Endothelial cell (in vitro differentiated cells): ENCODE results near the gene IL20RB. TPM values are rescaled to one million over a fixed set of nuclear protein-coding genes. Genes with fewer than 3 reads are reported as not detected.

Source experiments
- DNase-seq: peaks from one replicate; pipeline ENCODE4 v3.0.0; 2021; ENCODE audit warnings: low spot score
- H3K27ac Mint-ChIP-seq: one replicate; pipeline ENCODE4 v1.8.0; 2021; ENCODE audit warnings: mixed read lengths, inconsistent platforms; ENCODE audit not compliant: unreplicated experiment
- H3K27me3 Mint-ChIP-seq: one replicate; pipeline ENCODE4 v1.8.0; 2021; ENCODE audit warnings: mild to moderate bottlenecking, moderate library complexity, mixed read lengths, inconsistent platforms; ENCODE audit not compliant: unreplicated experiment
- H3K36me3 Mint-ChIP-seq: one replicate; pipeline ENCODE4 v1.8.0; 2021; ENCODE audit warnings: mild to moderate bottlenecking, low read depth, mixed read lengths, inconsistent platforms; ENCODE audit not compliant: unreplicated experiment
- H3K4me1 Mint-ChIP-seq: one replicate; pipeline ENCODE4 v1.8.0; 2021; ENCODE audit warnings: mild to moderate bottlenecking, mixed read lengths, inconsistent platforms; ENCODE audit not compliant: unreplicated experiment
- H3K4me3 Mint-ChIP-seq: one replicate; pipeline ENCODE4 v1.8.0; 2021; ENCODE audit warnings: mild to moderate bottlenecking, mixed read lengths, inconsistent platforms; ENCODE audit not compliant: unreplicated experiment
- H3K9me3 Mint-ChIP-seq: one replicate; pipeline ENCODE4 v1.8.0; 2021; ENCODE audit warnings: mixed read lengths, inconsistent platforms; ENCODE audit not compliant: unreplicated experiment
- total RNA-seq: library from RNA; stranded (reverse); fragmentation: NEBNext Ultra II Directional; extraction: Animal tissue kit (Norgen Biotek cat#: 25700); gene quantifications from one replicate; pipeline ENCODE4 v1.2.1, GENCODE V29; 2021; ENCODE audit not compliant: unreplicated experiment
- TF ChIP-seq, protein P1 (sequence below): fragments of 200-600 bp; sonication (generic); IDR thresholded peaks from one replicate; pipeline ENCODE4 v1.5.0; 2021; ENCODE audit warnings: antibody characterized with exemption; ENCODE audit not compliant: unreplicated experiment

IL20RB gene
- total RNA-seq, 1 donor from 2014 or later = 2.9 TPM

DNA sequence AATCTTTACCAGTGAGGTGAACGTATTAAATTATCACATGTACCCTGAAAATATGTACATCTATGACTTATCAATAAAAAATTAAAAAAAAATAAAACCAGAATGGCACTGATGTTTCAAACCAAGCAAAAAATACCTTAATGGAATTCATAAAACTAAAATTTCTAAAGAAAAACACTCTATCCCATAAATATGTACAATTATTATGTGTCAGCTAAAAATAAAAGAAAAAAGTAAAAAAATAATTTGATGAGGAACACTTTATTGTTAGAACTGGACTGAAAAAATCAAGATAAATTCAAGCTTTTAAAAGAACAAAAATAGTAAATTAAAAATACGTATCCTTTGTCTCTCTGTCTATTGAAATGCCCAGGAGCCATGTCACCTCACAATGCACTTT, 63.1 kb downstream of the IL20RB start:
- no peak overlapping the region for H3K4me3 Mint-ChIP-seq

DNA sequence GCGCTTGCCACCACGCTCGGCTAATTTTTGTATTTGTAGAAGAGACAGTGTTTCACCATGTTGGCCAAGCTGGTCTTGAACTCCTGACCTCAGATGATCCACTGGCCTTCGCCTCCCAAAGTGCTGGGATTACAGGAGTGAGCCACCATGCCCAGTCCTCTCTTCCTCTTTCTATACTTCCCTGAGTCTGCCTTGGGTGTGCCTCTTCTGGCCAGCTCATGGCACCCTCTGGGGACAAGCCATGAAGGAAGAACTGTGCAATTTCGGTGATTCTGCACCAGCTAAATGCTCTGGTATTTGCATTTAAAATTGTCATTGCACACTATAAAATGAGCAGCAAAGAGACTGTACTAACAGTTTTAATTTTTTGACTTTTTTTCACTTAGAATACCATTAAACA, 66.6 kb downstream of the IL20RB start:
- TF ChIP-seq, protein P1, sequence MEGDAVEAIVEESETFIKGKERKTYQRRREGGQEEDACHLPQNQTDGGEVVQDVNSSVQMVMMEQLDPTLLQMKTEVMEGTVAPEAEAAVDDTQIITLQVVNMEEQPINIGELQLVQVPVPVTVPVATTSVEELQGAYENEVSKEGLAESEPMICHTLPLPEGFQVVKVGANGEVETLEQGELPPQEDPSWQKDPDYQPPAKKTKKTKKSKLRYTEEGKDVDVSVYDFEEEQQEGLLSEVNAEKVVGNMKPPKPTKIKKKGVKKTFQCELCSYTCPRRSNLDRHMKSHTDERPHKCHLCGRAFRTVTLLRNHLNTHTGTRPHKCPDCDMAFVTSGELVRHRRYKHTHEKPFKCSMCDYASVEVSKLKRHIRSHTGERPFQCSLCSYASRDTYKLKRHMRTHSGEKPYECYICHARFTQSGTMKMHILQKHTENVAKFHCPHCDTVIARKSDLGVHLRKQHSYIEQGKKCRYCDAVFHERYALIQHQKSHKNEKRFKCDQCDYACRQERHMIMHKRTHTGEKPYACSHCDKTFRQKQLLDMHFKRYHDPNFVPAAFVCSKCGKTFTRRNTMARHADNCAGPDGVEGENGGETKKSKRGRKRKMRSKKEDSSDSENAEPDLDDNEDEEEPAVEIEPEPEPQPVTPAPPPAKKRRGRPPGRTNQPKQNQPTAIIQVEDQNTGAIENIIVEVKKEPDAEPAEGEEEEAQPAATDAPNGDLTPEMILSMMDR = no peak
- Mint-ChIP-seq H3K9me3 (no peaks in the 10 kb centered on the region), H3K27ac (no peak overlapping the region), H3K36me3 (no peaks in the 10 kb centered on the region), H3K4me3 (no peak overlapping the region), H3K27me3 (peaks cover 5% of the 10 kb centered on the region), H3K4me1 (peaks cover under 1% of the 10 kb centered on the region)
- no peak for DNase-seq

More for the DNA sequence above, 63.1 kb downstream of the IL20RB start:
- no peak for DNase-seq
- TF ChIP-seq, protein P1 = no peak
- peaks cover 4% of the 10 kb centered on the region for H3K4me1 Mint-ChIP-seq
- peaks cover 3% of the 10 kb centered on the region for H3K27me3 Mint-ChIP-seq
- no peaks in the 10 kb centered on the region for H3K36me3 Mint-ChIP-seq
- no peaks in the 10 kb centered on the region for H3K9me3 Mint-ChIP-seq
- H3K27ac Mint-ChIP-seq = no peak overlapping the region

DNA sequence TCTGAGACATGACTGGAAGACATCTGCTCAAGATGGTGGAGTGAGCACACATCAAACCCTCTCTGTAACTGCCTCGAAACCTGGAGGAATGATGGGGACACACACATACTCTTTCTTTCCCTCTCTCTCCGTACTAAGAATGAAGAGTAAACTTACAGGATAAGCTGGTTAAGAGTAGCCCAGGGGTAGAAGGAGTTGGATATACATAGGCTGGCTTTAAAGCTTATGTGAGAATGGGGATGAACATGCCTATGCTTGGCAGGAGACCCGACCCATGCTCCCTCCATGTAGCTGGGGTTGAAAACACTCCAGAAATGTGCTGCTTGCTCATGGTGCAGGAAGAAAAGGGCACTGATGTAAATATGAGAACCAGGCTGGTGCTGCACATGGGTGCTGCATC, 68.9 kb downstream of the IL20RB start:
- no peak overlapping the region for H3K27ac Mint-ChIP-seq

DNA sequence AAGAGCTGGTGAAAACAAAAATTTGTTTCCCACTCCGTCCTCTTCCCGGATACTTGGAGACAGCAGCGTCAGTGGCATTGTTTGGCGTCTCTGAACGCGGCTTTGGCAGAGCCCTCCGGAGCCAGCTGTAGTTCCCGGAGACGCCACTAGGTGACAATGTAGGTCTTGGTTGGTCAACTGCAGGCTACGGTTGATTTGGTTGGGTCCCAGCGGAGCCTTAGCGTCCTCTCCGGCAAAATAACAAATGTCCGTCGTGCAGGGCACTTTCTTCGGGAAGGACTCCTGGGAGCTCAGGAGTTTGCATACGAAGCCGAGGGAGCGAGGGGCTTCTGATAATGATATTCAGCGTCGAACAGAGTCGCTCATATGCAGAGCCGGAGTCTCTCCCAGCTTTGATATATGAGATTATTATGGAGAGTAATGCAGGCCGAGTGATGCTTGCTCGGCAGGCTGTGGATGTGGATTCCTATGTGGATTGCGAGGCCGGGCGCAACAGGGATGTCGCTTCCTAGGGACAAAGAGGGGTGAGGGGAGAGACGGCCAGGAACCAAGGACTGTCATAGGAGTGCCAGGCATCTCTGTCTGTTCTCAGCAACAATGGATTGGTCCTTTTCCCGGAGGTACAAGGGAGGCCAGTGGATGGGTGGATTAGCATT, 74.8 kb downstream of the IL20RB start:
- Mint-ChIP-seq H3K27me3 (peaks cover 4% of the 10 kb centered on the region), H3K4me1 (peaks cover 15% of the 10 kb centered on the region), H3K4me3 (peak overlapping the region; percentile 72), H3K36me3 (no peaks in the 10 kb centered on the region), H3K9me3 (no peaks in the 10 kb centered on the region), H3K27ac (peak overlapping the region; percentile 54)
- TF ChIP-seq, protein P1 = peak; percentile 94
- DNase-seq = peak; percentile 98

More for the DNA sequence above, 68.9 kb downstream of the IL20RB start:
- H3K4me1 Mint-ChIP-seq = no peaks in the 10 kb centered on the region
- H3K9me3 Mint-ChIP-seq = no peaks in the 10 kb centered on the region
- TF ChIP-seq, protein P1 = no peak
- DNase-seq = no peak
- no peaks in the 10 kb centered on the region for H3K36me3 Mint-ChIP-seq
- peaks cover 5% of the 10 kb centered on the region for H3K27me3 Mint-ChIP-seq
- H3K4me3 Mint-ChIP-seq = no peak overlapping the region

DNA sequence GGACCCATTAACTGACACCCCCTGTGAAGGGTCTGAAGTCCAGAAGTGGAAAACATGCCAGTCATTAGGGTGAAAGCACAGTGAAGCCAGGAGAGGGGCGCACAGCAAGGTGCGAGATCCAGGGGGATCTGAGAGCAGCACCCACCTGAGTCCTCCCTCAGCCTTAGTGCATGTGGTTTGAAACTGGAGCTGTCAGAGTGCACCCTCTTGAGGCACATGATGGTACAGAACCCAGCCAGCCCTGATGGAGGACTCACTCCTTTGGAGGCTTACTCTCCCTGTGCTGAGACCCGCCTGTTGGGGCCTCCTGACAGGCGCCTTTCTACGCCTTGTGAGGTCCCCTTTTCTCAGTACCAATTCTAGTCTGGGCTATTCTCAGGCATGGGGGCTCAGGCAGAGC, 77.8 kb downstream of the IL20RB start:
- TF ChIP-seq, protein P1 = no peak
- DNase-seq = peak; percentile 28

More for the DNA sequence above, 77.8 kb downstream of the IL20RB start:
- Mint-ChIP-seq H3K4me1 (peaks cover 15% of the 10 kb centered on the region), H3K4me3 (no peak overlapping the region), H3K36me3 (no peaks in the 10 kb centered on the region), H3K9me3 (no peaks in the 10 kb centered on the region), H3K27ac (no peak overlapping the region), H3K27me3 (peaks cover 3% of the 10 kb centered on the region)
